GM23338 (cell line): ENCODE results near the gene MAP7D1. TPM values are rescaled to one million over a fixed set of nuclear protein-coding genes. Genes with fewer than 3 reads are reported as not detected.

Experiments
- ATAC-seq: fragments of 200-7000 bp; cut with Tn5 transposase; 3 replicates; pipeline ENCODE4 v1.9.1; 2020
- DNase-seq: peaks from one replicate; pipeline ENCODE4 v3.0.0-alpha.2; 2015; ENCODE audit warnings: low spot score
- H2AFZ ChIP-seq: fragments of 200-600 bp; sonication (generic); 2 replicates; pipeline ENCODE4 v1.8.0; 2016; ENCODE audit warnings: antibody characterized with exemption, mild to moderate bottlenecking, moderate library complexity
- H3F3A ChIP-seq: fragments of 200-600 bp; sonication (generic); replicated peaks from 2 replicates; pipeline ENCODE4 v1.8.0; 2017; ENCODE audit warnings: antibody characterized with exemption, mixed run types, low read depth
- H3K27ac ChIP-seq: fragments of 200-600 bp; sonication (generic); 2 replicates; pipeline ENCODE4 v1.6.1; 2016; ENCODE audit warnings: low read depth
- H3K27me3 ChIP-seq: fragments of 200-600 bp; sonication (generic); 2 replicates; pipeline ENCODE4 v1.8.0; 2016; ENCODE audit warnings: mild to moderate bottlenecking, mixed run types, moderate library complexity; ENCODE audit not compliant: insufficient read depth
- H3K36me3 ChIP-seq: fragments of 200-600 bp; sonication (generic); 2 replicates; pipeline ENCODE4 v1.8.0; 2016; ENCODE audit warnings: mild to moderate bottlenecking; ENCODE audit not compliant: insufficient read depth
- H3K4me1 ChIP-seq: fragments of 200-600 bp; sonication (generic); 2 replicates; pipeline ENCODE4 v1.8.0; 2016; ENCODE audit warnings: mild to moderate bottlenecking, moderate library complexity; ENCODE audit not compliant: insufficient read depth
- H3K4me2 ChIP-seq: fragments of 200-600 bp; sonication (generic); 2 replicates; pipeline ENCODE4 v1.7.1; 2017; ENCODE audit warnings: mixed run types
- H3K4me3 ChIP-seq: fragments of 200-600 bp; sonication (generic); 2 replicates; pipeline ENCODE4 v1.6.1; 2016; ENCODE audit warnings: mixed run types
- H3K79me2 ChIP-seq: fragments of 200-600 bp; sonication (generic); replicated peaks from 2 replicates; pipeline ENCODE4 v1.8.0; 2017; ENCODE audit warnings: mild to moderate bottlenecking; ENCODE audit not compliant: insufficient read depth
- H3K9me2 ChIP-seq: fragments of 200-600 bp; sonication (generic); 2 replicates; pipeline ENCODE4 v1.8.0; 2017; ENCODE audit not compliant: insufficient read depth
- H4K20me1 ChIP-seq: fragments of 200-600 bp; sonication (generic); replicated peaks from 2 replicates; pipeline ENCODE4 v1.8.0; 2017; ENCODE audit warnings: mild to moderate bottlenecking; ENCODE audit not compliant: insufficient read depth
- H3K27ac Mint-ChIP-seq: 2 replicates; pipeline ENCODE4 v1.8.0; 2020; ENCODE audit warnings: inconsistent platforms, mild to moderate bottlenecking, moderate library complexity, mixed read lengths
- H3K27me3 Mint-ChIP-seq: 3 replicates; pipeline ENCODE4 v1.8.0; 2022; ENCODE audit warnings: low read depth, mild to moderate bottlenecking, moderate library complexity, mixed read lengths, inconsistent platforms; ENCODE audit not compliant: insufficient read depth, poor library complexity
- H3K36me3 Mint-ChIP-seq: 3 replicates; pipeline ENCODE4 v1.8.0; 2021; ENCODE audit warnings: low read depth, mild to moderate bottlenecking, inconsistent platforms, moderate library complexity, mixed read lengths
- H3K4me1 Mint-ChIP-seq: 3 replicates; pipeline ENCODE4 v1.8.0; 2020; ENCODE audit warnings: mild to moderate bottlenecking, inconsistent platforms, mixed read lengths
- H3K4me3 Mint-ChIP-seq: 3 replicates; pipeline ENCODE4 v1.8.0; 2021; ENCODE audit warnings: moderate library complexity, mild to moderate bottlenecking, inconsistent platforms, mixed read lengths
- H3K9me3 Mint-ChIP-seq: 3 replicates; pipeline ENCODE4 v1.8.0; 2020; ENCODE audit warnings: moderate library complexity, mild to moderate bottlenecking, inconsistent platforms, mixed read lengths
- CREB1 ChIP-seq: fragments of 250-450 bp; sonication (Bioruptor Pico); IDR thresholded peaks from 2 replicates; pipeline ENCODE4 v1.5.0; 2020; ENCODE audit warnings: low read depth, mild to moderate bottlenecking, moderate library complexity
- CTCF ChIP-seq, 2 experiments: fragments of 200-600 bp in 1 of 2; sonication (generic) in 1 of 2; conservative IDR thresholded peaks; 2 replicates each; pipeline versions ENCODE4 v1.5.1 to v1.6.1; 2016 to 2017; ENCODE audit warnings: antibody characterized with exemption in 2 of 2, low read depth in 2 of 2, mild to moderate bottlenecking in 2 of 2, moderate library complexity in 1 of 2
- ETS1 ChIP-seq: IDR thresholded peaks from 2 replicates; pipeline ENCODE4 v1.6.1; 2016; ENCODE audit warnings: antibody characterized with exemption
- EZH2 ChIP-seq: fragments of 200-600 bp; sonication (generic); IDR thresholded peaks from one replicate; pipeline ENCODE4 v1.8.0; 2017; ENCODE audit warnings: antibody characterized with exemption, mild to moderate bottlenecking, low read depth; ENCODE audit not compliant: unreplicated experiment
- EZH2phosphoT487 ChIP-seq: fragments of 200-600 bp; sonication (generic); IDR thresholded peaks from one replicate; pipeline ENCODE4 v1.8.1; 2018; ENCODE audit warnings: antibody characterized with exemption; ENCODE audit not compliant: unreplicated experiment
- JUNB ChIP-seq: IDR thresholded peaks from one replicate; pipeline ENCODE4 v1.6.1; 2016; ENCODE audit warnings: antibody characterized with exemption; ENCODE audit not compliant: unreplicated experiment
- NANOG ChIP-seq: IDR thresholded peaks from 2 replicates; pipeline ENCODE4 v1.6.1; 2016; ENCODE audit warnings: antibody characterized with exemption, borderline replicate concordance
- STAT1 ChIP-seq: IDR thresholded peaks from one replicate; pipeline ENCODE4 v1.6.1; 2016; ENCODE audit warnings: antibody characterized with exemption; ENCODE audit not compliant: unreplicated experiment
- ZNF114 ChIP-seq: fragments of 250-450 bp; sonication (Bioruptor Pico); IDR thresholded peaks from 2 replicates; pipeline ENCODE4 v1.5.0; 2020; ENCODE audit warnings: mild to moderate bottlenecking, moderate library complexity
- ZNF331 ChIP-seq: fragments of 250-450 bp; sonication (Bioruptor Pico); IDR thresholded peaks from 2 replicates; pipeline ENCODE4 v1.5.0; 2020; ENCODE audit warnings: low read depth, mild to moderate bottlenecking, moderate library complexity
- polyA plus RNA-seq: library from polyadenylated mRNA; unstranded; fragments of >200 nt; fragmentation: Nextera tagmentation; extraction: Ambion mirVana; gene quantifications from 2 replicates; pipeline ENCODE4 v1.2.1, GENCODE V29; 2016
- total RNA-seq: library from RNA; depleted of rRNA; stranded (reverse); fragments of >200 nt; shearing (Covaris generic); gene quantifications from 2 replicates; pipeline ENCODE4 v1.2.3, GENCODE V29; 2014
- TF ChIP-seq, protein P1 (sequence below): IDR thresholded peaks from one replicate; pipeline ENCODE4 v1.6.1; 2018; ENCODE audit warnings: antibody characterized with exemption; ENCODE audit not compliant: unreplicated experiment
- TF ChIP-seq, protein P2 (sequence below): fragments of 250-450 bp; sonication (Bioruptor Pico); IDR thresholded peaks from 2 replicates; pipeline ENCODE4 v1.5.0; 2020; ENCODE audit warnings: mild to moderate bottlenecking, moderate library complexity

MAP7D1 gene
- total and polyA plus RNA-seq, 2 experiments from 2014 or later = 13.8 to 59.8 TPM

DNA sequence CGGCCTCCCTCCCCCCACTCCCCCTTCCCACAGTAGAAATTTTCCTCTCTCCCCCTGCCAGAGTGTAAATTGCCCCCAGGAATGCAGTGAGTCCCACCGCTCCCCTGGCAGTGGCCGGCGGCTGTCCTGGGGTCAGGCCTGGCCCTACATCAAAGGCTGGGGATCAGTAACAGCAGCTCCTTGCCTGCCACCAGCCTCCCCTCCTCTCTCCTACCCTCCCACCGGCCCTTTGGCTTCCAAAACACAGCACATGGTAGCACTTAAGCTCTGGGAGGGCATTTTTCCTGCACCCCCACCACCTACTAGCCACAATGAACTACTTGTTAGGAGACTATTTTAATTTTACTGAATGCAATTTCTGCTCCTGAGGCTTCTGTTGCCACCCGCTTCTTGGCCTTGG is 21.9 kb upstream of the MAP7D1 start:
- no peaks in the 10 kb centered on the region for H3K9me2 ChIP-seq
- no peak overlapping the region for H3K4me3 ChIP-seq
- DNase-seq (no peak), ATAC-seq (peak; percentile 23)
- no peaks in the 10 kb centered on the region for H4K20me1 ChIP-seq
- H3K36me3 ChIP-seq = no peaks in the 10 kb centered on the region
- no peaks in the 10 kb centered on the region for H3K9me3 Mint-ChIP-seq
- peaks cover 3% of the 10 kb centered on the region for H3K4me1 ChIP-seq
- no peaks in the 10 kb centered on the region for H3K79me2 ChIP-seq
- H3K27ac Mint-ChIP-seq = no peak overlapping the region
- H3K27me3 ChIP-seq = no peaks in the 10 kb centered on the region
- TF ChIP-seq ZNF331 (CRISPR knock-in tag) (no peak), ZNF114 (no peak), CTCF (conservative IDR thresholded peaks at IDR 0.05; ENCODE audit: low read depth in 2 of 2) (no peak), EZH2phosphoT487 (no peak), JUNB (no peak), EZH2 (no peak), ETS1 (no peak), STAT1 (no peak), CREB1 (CRISPR knock-in tag) (no peak), NANOG (no peak)
- TF ChIP-seq, protein P1, sequence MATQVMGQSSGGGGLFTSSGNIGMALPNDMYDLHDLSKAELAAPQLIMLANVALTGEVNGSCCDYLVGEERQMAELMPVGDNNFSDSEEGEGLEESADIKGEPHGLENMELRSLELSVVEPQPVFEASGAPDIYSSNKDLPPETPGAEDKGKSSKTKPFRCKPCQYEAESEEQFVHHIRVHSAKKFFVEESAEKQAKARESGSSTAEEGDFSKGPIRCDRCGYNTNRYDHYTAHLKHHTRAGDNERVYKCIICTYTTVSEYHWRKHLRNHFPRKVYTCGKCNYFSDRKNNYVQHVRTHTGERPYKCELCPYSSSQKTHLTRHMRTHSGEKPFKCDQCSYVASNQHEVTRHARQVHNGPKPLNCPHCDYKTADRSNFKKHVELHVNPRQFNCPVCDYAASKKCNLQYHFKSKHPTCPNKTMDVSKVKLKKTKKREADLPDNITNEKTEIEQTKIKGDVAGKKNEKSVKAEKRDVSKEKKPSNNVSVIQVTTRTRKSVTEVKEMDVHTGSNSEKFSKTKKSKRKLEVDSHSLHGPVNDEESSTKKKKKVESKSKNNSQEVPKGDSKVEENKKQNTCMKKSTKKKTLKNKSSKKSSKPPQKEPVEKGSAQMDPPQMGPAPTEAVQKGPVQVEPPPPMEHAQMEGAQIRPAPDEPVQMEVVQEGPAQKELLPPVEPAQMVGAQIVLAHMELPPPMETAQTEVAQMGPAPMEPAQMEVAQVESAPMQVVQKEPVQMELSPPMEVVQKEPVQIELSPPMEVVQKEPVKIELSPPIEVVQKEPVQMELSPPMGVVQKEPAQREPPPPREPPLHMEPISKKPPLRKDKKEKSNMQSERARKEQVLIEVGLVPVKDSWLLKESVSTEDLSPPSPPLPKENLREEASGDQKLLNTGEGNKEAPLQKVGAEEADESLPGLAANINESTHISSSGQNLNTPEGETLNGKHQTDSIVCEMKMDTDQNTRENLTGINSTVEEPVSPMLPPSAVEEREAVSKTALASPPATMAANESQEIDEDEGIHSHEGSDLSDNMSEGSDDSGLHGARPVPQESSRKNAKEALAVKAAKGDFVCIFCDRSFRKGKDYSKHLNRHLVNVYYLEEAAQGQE = no peak
- TF ChIP-seq, protein P2, sequence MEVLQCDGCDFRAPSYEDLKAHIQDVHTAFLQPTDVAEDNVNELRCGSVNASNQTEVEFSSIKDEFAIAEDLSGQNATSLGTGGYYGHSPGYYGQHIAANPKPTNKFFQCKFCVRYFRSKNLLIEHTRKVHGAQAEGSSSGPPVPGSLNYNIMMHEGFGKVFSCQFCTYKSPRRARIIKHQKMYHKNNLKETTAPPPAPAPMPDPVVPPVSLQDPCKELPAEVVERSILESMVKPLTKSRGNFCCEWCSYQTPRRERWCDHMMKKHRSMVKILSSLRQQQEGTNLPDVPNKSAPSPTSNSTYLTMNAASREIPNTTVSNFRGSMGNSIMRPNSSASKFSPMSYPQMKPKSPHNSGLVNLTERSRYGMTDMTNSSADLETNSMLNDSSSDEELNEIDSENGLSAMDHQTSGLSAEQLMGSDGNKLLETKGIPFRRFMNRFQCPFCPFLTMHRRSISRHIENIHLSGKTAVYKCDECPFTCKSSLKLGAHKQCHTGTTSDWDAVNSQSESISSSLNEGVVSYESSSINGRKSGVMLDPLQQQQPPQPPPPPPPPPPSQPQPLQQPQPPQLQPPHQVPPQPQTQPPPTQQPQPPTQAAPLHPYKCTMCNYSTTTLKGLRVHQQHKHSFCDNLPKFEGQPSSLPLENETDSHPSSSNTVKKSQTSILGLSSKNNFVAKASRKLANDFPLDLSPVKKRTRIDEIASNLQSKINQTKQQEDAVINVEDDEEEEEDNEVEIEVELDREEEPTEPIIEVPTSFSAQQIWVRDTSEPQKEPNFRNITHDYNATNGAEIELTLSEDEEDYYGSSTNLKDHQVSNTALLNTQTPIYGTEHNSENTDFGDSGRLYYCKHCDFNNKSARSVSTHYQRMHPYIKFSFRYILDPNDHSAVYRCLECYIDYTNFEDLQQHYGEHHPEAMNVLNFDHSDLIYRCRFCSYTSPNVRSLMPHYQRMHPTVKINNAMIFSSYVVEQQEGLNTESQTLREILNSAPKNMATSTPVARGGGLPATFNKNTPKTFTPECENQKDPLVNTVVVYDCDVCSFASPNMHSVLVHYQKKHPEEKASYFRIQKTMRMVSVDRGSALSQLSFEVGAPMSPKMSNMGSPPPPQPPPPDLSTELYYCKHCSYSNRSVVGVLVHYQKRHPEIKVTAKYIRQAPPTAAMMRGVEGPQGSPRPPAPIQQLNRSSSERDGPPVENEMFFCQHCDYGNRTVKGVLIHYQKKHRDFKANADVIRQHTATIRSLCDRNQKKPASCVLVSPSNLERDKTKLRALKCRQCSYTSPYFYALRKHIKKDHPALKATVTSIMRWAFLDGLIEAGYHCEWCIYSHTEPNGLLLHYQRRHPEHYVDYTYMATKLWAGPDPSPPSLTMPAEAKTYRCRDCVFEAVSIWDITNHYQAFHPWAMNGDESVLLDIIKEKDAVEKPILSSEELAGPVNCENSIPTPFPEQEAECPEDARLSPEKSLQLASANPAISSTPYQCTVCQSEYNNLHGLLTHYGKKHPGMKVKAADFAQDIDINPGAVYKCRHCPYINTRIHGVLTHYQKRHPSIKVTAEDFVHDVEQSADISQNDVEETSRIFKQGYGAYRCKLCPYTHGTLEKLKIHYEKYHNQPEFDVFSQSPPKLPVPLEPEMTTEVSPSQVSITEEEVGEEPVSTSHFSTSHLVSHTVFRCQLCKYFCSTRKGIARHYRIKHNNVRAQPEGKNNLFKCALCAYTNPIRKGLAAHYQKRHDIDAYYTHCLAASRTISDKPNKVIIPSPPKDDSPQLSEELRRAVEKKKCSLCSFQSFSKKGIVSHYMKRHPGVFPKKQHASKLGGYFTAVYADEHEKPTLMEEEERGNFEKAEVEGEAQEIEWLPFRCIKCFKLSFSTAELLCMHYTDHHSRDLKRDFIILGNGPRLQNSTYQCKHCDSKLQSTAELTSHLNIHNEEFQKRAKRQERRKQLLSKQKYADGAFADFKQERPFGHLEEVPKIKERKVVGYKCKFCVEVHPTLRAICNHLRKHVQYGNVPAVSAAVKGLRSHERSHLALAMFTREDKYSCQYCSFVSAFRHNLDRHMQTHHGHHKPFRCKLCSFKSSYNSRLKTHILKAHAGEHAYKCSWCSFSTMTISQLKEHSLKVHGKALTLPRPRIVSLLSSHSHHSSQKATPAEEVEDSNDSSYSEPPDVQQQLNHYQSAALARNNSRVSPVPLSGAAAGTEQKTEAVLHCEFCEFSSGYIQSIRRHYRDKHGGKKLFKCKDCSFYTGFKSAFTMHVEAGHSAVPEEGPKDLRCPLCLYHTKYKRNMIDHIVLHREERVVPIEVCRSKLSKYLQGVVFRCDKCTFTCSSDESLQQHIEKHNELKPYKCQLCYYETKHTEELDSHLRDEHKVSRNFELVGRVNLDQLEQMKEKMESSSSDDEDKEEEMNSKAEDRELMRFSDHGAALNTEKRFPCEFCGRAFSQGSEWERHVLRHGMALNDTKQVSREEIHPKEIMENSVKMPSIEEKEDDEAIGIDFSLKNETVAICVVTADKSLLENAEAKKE = no peak
- no peak overlapping the region for H3K4me2 ChIP-seq
- peaks cover 13% of the 10 kb centered on the region; the same call in 2 of the 3 replicates for H3K4me1 Mint-ChIP-seq
- no peak overlapping the region for H3K27ac ChIP-seq
- peaks cover 10% of the 10 kb centered on the region for H3K27me3 Mint-ChIP-seq
- H3F3A ChIP-seq = peaks cover 6% of the 10 kb centered on the region; the same call in 1 of the 2 replicates
- H3K4me3 Mint-ChIP-seq = no peak overlapping the region
- peaks cover 3% of the 10 kb centered on the region; the same call in 1 of the 3 replicates for H3K36me3 Mint-ChIP-seq
- H2AFZ ChIP-seq = peak overlapping the region; percentile 52; the same call in 1 of the 2 replicates
